Transverse colon (tissue), 3 donors: ENCODE results near the gene AADACL3.

Experiments
- CTCF ChIP-seq, 5 experiments: fragments of 200-600 bp in 3 of 5; fragments of 450-650 bp in 2 of 5; sonication (generic) in 3 of 5; IDR thresholded peaks; 1 replicate in 2 of 5; 2 replicates in 3 of 5; pipeline ENCODE4 v1.5.1; 2016 to 2017; ENCODE audit warnings: antibody characterized with exemption in 5 of 5, inconsistent platforms in 3 of 5, mild to moderate bottlenecking in 2 of 5, moderate library complexity in 1 of 5
- POLR2A ChIP-seq: fragments of 450-650 bp; IDR thresholded peaks from one replicate; pipeline ENCODE4 v1.6.1; 2016; ENCODE audit warnings: antibody characterized with exemption, mild to moderate bottlenecking, moderate library complexity

DNA sequence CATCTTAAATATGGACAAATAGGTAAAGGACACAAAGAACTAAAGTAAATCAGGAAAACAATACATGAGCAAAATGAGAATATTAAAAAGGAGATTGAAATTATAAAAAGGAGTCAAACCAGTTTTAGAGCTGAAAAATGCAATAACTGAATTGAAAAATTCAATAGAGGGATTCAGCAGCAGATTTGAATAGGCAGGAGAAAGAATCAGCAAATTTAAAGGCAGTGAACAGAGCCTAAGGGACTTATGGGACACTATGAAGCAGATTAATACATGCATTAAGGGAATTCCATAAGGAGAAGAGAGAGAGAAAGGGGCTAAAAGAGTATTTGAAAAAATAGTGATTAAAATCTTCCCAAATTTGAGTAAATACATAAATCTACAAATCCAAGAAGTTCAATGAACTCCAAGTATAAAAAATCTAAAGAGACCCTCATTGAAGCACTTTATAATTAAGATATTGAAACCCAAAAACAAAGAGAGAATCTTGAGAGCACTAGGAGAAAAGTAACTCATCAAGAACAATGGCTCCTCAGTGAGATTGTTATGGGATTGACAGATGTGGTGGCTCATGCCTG, 33.0 kb downstream of the AADACL3 start:
- no peak for TF ChIP-seq POLR2A
- no peak for TF ChIP-seq CTCF (IDR thresholded peaks at IDR 0.05)
